ENCODE data around the gene HINT3. TPM values are rescaled to one million over a fixed set of nuclear protein-coding genes. Genes with fewer than 3 reads are reported as not detected.
"Not testable (repeated sequence)": the region's sequence is repeated elsewhere in the genome, so short reads cannot be mapped to it uniquely, and the experiment has no call there.

Gene HINT3
- total RNA-seq, 2 experiments from 2014 or later = 10.4 TPM

DNA sequence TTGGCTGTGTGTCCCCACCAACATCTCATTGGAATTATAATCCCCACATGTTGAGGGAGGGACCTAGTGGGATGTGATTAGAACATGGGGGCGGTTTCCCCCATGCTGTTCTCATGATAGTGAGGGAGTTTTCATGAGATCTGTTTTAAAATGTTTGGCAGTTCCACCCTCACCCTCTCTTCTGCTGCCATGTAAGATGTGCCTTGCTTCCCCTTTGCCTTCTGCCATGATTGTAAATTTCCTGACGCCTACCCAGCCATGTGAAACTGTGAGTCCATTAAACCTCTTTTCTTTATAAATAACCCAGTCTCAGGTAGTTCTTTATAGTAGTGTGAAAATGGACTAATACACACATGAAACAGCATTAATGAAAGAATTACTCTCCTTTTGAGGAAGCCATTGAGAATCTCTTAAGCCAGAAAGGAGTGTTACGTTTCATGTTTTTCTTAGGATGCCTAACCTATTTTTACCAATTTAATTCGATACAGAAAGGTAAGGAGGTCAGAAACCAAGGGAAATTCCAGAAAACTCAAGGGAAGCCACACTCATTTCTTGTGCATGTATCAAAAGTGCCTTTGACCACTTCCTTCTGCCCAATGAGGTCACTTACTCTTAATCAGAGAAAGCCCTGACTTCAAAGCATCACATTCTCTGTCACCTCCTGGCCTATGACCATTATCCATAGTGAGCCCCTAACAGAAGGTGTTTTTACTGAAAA, 24.7 kb upstream of the HINT3 start:
- Histone ChIP-seq H3K27me3 (ENCODE audit: control insufficient read depth in 1 of 2, insufficient read depth in 2 of 2, low read length in 2 of 2) (no peaks in the 10 kb centered on the region), H3K9me3 (ENCODE audit: control insufficient read depth in 1 of 2, insufficient read depth in 1 of 2, low read length in 2 of 2) (no peaks in the 10 kb centered on the region), H3K36me3 (ENCODE audit: insufficient read depth, low read length) (peaks cover 28% of the 10 kb centered on the region), H3K4me1 (ENCODE audit: insufficient read depth, low read length) (no peaks in the 10 kb centered on the region), H3K27ac (ENCODE audit: low read depth in 1 of 2, low read length in 2 of 2) (no peak overlapping the region), H3K4me3 (ENCODE audit: low read length) (no peak overlapping the region)
- peaks cover 44% of the 10 kb centered on the region for H3K36me3 Mint-ChIP-seq (ENCODE audit: low read depth)
- no peak for ATAC-seq (ENCODE audit: poor library complexity)
- no peaks in the 10 kb centered on the region for H3K27me3 Mint-ChIP-seq
- ChIA-PET POLR2A (interaction anchor here (1.5 kb wide), 1 partner anchor 141 kb away, joined by 3 read pairs; the partner anchor contains the start of gene NCOA7), CTCF (interaction anchor here (1.1 kb wide), 1 partner anchor 24 kb away, joined by 3 read pairs; the partner anchor contains the start of gene HINT3)
- H3K9me3 Mint-ChIP-seq = no peaks in the 10 kb centered on the region
- TF ChIP-seq, protein P1, sequence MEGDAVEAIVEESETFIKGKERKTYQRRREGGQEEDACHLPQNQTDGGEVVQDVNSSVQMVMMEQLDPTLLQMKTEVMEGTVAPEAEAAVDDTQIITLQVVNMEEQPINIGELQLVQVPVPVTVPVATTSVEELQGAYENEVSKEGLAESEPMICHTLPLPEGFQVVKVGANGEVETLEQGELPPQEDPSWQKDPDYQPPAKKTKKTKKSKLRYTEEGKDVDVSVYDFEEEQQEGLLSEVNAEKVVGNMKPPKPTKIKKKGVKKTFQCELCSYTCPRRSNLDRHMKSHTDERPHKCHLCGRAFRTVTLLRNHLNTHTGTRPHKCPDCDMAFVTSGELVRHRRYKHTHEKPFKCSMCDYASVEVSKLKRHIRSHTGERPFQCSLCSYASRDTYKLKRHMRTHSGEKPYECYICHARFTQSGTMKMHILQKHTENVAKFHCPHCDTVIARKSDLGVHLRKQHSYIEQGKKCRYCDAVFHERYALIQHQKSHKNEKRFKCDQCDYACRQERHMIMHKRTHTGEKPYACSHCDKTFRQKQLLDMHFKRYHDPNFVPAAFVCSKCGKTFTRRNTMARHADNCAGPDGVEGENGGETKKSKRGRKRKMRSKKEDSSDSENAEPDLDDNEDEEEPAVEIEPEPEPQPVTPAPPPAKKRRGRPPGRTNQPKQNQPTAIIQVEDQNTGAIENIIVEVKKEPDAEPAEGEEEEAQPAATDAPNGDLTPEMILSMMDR (IDR thresholded peaks at IDR 0.05) = no peak
- H3K4me3 Mint-ChIP-seq = no peak overlapping the region
- intact Hi-C loops (cut with DNase I, micrococcal nuclease) = no loop called here
- H3K27ac Mint-ChIP-seq = no peak overlapping the region
- peak in 1 of 14 experiments; percentile 20 for DNase-seq
- no peaks in the 10 kb centered on the region for H3K4me1 Mint-ChIP-seq (ENCODE audit: low read depth)

GRCh38 chr6:125932451-125932795, 24.1 kb upstream of the HINT3 start:
- Histone ChIP-seq H3K27me3 (ENCODE audit: control insufficient read depth in 1 of 2, insufficient read depth in 2 of 2, low read length in 2 of 2) (no peaks in the 10 kb centered on the region), H3K4me1 (ENCODE audit: insufficient read depth, low read length) (no peaks in the 10 kb centered on the region), H3K27ac (ENCODE audit: low read depth in 1 of 2, low read length in 2 of 2) (no peak overlapping the region), H3K36me3 (ENCODE audit: insufficient read depth, low read length) (peaks cover 23% of the 10 kb centered on the region), H3K4me3 (ENCODE audit: low read length) (no peak overlapping the region), H3K9me3 (ENCODE audit: control insufficient read depth in 1 of 2, insufficient read depth in 1 of 2, low read length in 2 of 2) (no peaks in the 10 kb centered on the region)
- TF ChIP-seq, protein P1 (IDR thresholded peaks at IDR 0.05) = no peak
- no peak overlapping the region for H3K4me3 Mint-ChIP-seq
- ATAC-seq (ENCODE audit: poor library complexity) (no peak), DNase-seq (no peak)
- ChIA-PET POLR2A (interaction anchor here (1.5 kb wide), 1 partner anchor 141 kb away, joined by 3 read pairs; the partner anchor contains the start of gene NCOA7), CTCF (interaction anchor here (1.1 kb wide), 1 partner anchor 24 kb away, joined by 3 read pairs; the partner anchor contains the start of gene HINT3)
- peaks cover 39% of the 10 kb centered on the region for H3K36me3 Mint-ChIP-seq (ENCODE audit: low read depth)
- H3K27ac Mint-ChIP-seq = no peak overlapping the region
- H3K4me1 Mint-ChIP-seq (ENCODE audit: low read depth) = no peaks in the 10 kb centered on the region
- H3K27me3 Mint-ChIP-seq = no peaks in the 10 kb centered on the region
- H3K9me3 Mint-ChIP-seq = no peaks in the 10 kb centered on the region
- intact Hi-C loops (cut with DNase I, micrococcal nuclease) = no loop called here

GRCh38 chr6:125935520-125935919, 21.1 kb upstream of the HINT3 start:
- H3K9me3 ChIP-seq (ENCODE audit: control insufficient read depth in 1 of 2, insufficient read depth in 1 of 2, low read length in 2 of 2); H3K27me3 ChIP-seq (ENCODE audit: control insufficient read depth in 1 of 2, insufficient read depth in 2 of 2, low read length in 2 of 2); H3K9me3 Mint-ChIP-seq; H3K27ac Mint-ChIP-seq; POLR2A ChIA-PET; intact Hi-C loops (cut with DNase I, micrococcal nuclease); H3K4me3 ChIP-seq (ENCODE audit: low read length); H3K4me3 Mint-ChIP-seq; CTCF ChIA-PET; H3K4me1 ChIP-seq (ENCODE audit: insufficient read depth, low read length); DNase-seq; H3K4me1 Mint-ChIP-seq (ENCODE audit: low read depth); H3K36me3 ChIP-seq (ENCODE audit: insufficient read depth, low read length); H3K27ac ChIP-seq (ENCODE audit: low read depth in 1 of 2, low read length in 2 of 2); ATAC-seq (ENCODE audit: poor library complexity); H3K27me3 Mint-ChIP-seq: not testable (repeated sequence)
- peaks cover 20% of the 10 kb centered on the region for H3K36me3 Mint-ChIP-seq (ENCODE audit: low read depth)

Data from CD4-positive, alpha-beta T cell (primary cell).